Measurements from ENCODE around the gene AGPS. TPM values are rescaled to one million over a fixed set of nuclear protein-coding genes. Genes with fewer than 3 reads are reported as not detected.

AGPS gene
- total RNA-seq, 4 donors from 2014 or later = 21.4 to 50.9 (median 34.3) TPM

DNA sequence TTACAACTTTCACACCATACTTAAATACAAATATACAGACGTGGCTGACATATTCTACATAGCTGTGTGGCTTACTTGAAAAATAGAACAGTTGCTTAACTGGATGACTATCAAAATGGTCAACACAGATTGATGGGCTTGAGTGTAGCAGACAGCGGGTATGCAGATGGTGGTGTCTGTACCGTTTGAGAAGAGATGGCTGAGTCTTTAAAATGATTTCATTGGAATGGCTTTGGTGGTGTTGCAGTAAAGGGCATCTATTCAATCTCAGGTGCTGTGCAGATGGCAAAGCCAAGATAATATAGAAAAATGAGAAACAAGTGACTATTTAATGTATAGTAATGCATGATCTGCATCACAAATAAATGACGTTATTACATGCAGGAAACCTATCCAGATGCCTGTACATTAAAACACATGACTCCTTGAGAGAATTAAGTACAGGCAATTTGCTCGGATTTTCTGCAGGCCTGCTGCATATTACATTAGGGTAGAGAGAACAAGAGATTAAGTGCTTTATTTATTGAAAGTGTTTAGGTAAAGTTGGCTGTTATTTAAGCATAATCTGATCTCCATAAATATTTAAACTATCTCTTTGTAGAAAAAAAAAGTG, 68.5 kb downstream of the AGPS start:
- ATAC-seq = no peak
- TF ChIP-seq EP300 (IDR thresholded peaks at IDR 0.05) (no peak), POLR2A (IDR thresholded peaks at IDR 0.05) (no peak), POLR2AphosphoS5 (IDR thresholded peaks at IDR 0.05) (no peak)
- TF ChIP-seq, protein P1, sequence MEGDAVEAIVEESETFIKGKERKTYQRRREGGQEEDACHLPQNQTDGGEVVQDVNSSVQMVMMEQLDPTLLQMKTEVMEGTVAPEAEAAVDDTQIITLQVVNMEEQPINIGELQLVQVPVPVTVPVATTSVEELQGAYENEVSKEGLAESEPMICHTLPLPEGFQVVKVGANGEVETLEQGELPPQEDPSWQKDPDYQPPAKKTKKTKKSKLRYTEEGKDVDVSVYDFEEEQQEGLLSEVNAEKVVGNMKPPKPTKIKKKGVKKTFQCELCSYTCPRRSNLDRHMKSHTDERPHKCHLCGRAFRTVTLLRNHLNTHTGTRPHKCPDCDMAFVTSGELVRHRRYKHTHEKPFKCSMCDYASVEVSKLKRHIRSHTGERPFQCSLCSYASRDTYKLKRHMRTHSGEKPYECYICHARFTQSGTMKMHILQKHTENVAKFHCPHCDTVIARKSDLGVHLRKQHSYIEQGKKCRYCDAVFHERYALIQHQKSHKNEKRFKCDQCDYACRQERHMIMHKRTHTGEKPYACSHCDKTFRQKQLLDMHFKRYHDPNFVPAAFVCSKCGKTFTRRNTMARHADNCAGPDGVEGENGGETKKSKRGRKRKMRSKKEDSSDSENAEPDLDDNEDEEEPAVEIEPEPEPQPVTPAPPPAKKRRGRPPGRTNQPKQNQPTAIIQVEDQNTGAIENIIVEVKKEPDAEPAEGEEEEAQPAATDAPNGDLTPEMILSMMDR (IDR thresholded peaks at IDR 0.05) = no peak
- Histone ChIP-seq H3K36me3 (peaks cover 0 to 39% of the 10 kb centered on the region in 2 donors), H3K4me3 (no peak overlapping the region), H3K4me1 (no peaks in the 10 kb centered on the region), H3K27me3 (no peaks in the 10 kb centered on the region), H3K27ac (no peak overlapping the region), H3K9me3 (no peaks in the 10 kb centered on the region)
- WGBS, 2 donors (ENCODE audit: low coverage in 1 of 2) = 70 to 77% methylated on average over 5 of the region's 5 CpGs

DNA sequence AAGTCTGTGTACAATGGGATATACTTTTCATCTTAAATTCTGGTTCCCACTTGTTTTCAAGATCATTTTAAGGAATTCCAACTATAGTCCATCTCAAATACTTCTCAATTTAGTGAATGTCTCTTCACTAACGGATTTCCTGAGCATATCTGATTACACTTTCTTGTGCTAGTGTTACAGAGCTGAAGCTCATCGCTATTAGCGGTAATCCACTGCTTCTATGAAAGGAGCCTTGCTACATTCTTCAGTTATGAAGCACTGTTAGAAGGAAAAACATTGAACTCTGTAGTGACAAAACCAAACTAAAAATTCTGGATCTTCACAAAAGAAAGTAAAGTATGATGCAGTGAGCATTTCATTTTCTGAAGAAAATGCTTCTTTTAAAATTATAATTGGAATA, 72.0 kb downstream of the AGPS start:
- peaks cover 0 to 34% of the 10 kb centered on the region in 2 donors for H3K36me3 ChIP-seq
- no peak overlapping the region for H3K4me3 ChIP-seq
- no peaks in the 10 kb centered on the region for H3K9me3 ChIP-seq
- H3K27me3 ChIP-seq = no peaks in the 10 kb centered on the region
- no peak for ATAC-seq
- no peaks in the 10 kb centered on the region for H3K4me1 ChIP-seq
- H3K27ac ChIP-seq = no peak overlapping the region
- TF ChIP-seq POLR2AphosphoS5 (IDR thresholded peaks at IDR 0.05) (no peak), POLR2A (IDR thresholded peaks at IDR 0.05) (no peak), EP300 (IDR thresholded peaks at IDR 0.05) (no peak)
- TF ChIP-seq, protein P1 (IDR thresholded peaks at IDR 0.05) = no peak
- 83 to 87% methylated on average over 1 to 3 of the region's 3 CpGs for WGBS, 2 donors (ENCODE audit: low coverage in 1 of 2)

DNA sequence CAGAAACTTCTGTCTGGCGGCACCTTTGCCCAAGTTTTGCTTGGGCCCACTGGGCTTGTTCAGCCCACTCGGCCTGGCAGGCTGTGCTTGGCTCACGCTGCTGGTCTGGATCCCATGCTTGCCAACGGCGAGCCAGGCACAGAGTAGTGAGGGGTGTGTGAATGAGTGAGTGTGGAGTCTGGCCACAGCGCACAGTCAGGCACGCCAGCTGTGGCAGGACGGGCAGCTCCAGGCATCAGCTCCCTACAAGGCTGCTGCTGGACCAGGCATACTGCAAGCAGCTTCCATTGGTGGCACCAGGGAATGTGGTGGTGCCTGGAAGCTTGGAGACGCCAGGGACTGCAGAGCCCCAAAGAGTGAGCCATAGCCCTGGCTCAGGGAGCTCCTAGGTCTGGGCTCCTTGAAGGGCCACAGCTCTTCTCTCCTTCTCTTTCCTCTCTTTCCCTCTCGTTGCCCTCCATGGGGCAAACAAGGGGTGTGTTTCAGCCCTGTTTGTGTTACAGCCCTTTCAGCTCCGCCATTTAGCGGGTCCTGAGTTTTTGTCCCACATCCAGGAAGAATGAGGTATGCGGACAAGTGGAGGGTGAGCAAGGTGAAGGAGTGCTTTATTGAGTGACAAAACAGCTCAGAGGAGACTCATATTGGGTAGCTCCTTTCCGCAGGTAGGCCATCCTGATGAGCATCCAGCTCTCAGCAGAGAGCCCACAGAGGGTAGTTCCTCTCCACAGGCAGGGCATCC, 73.0 kb downstream of the AGPS start:
- H3K27me3 ChIP-seq = no peaks in the 10 kb centered on the region
- no peaks in the 10 kb centered on the region for H3K9me3 ChIP-seq
- no peak for TF ChIP-seq POLR2A (IDR thresholded peaks at IDR 0.05)
- TF ChIP-seq, protein P1 (IDR thresholded peaks at IDR 0.05) = no peak
- TF ChIP-seq POLR2AphosphoS5 (IDR thresholded peaks at IDR 0.05) = no peak
- TF ChIP-seq EP300 (IDR thresholded peaks at IDR 0.05) = no peak
- H3K27ac ChIP-seq = no peak overlapping the region
- no peak for ATAC-seq
- H3K4me1 ChIP-seq = no peaks in the 10 kb centered on the region
- 76% methylated on average over 2 of the region's 14 CpGs; no CpG with 5 or more reads in 1 of the 2 donors for WGBS, 2 donors (ENCODE audit: low coverage in 1 of 2)
- peaks cover 0 to 34% of the 10 kb centered on the region in 2 donors for H3K36me3 ChIP-seq
- H3K4me3 ChIP-seq = no peak overlapping the region

DNA sequence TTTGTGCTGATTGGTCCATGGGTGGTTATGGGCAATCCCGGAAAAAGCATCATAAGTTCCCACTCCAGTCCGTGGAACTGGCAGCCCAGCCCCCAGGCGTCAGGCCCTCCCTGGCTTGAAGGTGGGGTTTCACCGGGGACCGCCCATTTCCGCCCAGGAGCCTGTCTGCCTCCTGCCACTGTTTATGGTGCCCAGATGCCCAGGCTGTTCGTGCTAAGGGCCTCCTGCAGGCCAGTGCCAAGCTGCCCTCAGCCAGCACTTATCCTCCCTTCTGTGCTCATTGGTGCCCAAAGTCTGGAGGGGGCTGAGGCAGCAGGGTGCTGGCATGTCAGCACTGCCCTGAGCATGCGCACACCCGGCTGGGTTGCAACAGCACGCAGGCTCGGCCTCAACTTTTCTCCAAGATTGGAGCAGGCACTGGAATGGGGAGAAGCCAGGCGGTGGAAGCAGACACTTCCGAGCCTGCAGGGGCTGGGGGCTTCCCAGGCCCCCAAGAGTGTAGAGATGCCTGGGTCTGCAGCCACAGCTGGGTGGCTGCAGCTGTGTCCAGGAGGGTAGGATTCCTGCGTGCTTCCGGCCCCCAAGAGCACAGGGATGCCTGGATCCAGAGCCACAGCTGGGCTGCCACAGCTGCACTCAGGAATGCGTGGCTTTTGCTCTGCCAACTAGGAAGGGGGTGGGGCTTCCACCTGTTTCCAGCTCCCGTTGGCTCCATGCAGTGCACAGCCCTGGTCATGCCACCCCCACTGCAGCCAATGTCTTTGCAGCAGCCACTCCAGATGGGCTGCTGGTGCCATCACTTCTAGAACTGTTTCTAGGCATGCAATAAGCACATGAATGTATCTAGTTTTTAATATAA, 74.0 kb downstream of the AGPS start:
- TF ChIP-seq POLR2A (IDR thresholded peaks at IDR 0.05) (no peak), EP300 (IDR thresholded peaks at IDR 0.05) (no peak), POLR2AphosphoS5 (IDR thresholded peaks at IDR 0.05) (no peak)
- TF ChIP-seq, protein P1 (IDR thresholded peaks at IDR 0.05) = no peak
- Histone ChIP-seq H3K36me3 (peaks cover 0 to 34% of the 10 kb centered on the region in 2 donors), H3K27me3 (no peaks in the 10 kb centered on the region), H3K9me3 (peaks cover 0 to 6% (median 0%) of the 10 kb centered on the region in 3 donors), H3K27ac (no peak overlapping the region), H3K4me1 (no peaks in the 10 kb centered on the region), H3K4me3 (no peak overlapping the region)
- ATAC-seq = no peak
- WGBS, 2 donors (ENCODE audit: low coverage in 1 of 2) = no CpG with 5 or more reads among the region's 17 CpGs

All from gastroesophageal sphincter (tissue), 4 donors.